Choroid plexus epithelial cell (primary cell): ENCODE measurements around the gene ATG9B.
A peak's percentile ranks its signal among the peaks of the same experiment; 100 is the strongest.
"Not testable (repeated sequence)": the region's sequence is repeated elsewhere in the genome, so short reads cannot be mapped to it uniquely, and the experiment has no call there.

Experiments used
- DNase-seq: peaks from one replicate; pipeline ENCODE4 v3.0.0-alpha.2; 2010; ENCODE audit warnings: low read depth
- H3K4me3 ChIP-seq: 2 replicates; pipeline ENCODE4 v1.5.1; 2011; ENCODE audit warnings: low read depth, mild to moderate bottlenecking, control low read depth, low read length, moderate library complexity
- TF ChIP-seq, protein P1 (sequence below): conservative IDR thresholded peaks from 2 replicates; pipeline ENCODE4 v1.5.1; 2011; ENCODE audit warnings: low read depth, mild to moderate bottlenecking, control low read depth, inconsistent platforms, low read length, moderate library complexity

The ATG9B gene

DNA sequence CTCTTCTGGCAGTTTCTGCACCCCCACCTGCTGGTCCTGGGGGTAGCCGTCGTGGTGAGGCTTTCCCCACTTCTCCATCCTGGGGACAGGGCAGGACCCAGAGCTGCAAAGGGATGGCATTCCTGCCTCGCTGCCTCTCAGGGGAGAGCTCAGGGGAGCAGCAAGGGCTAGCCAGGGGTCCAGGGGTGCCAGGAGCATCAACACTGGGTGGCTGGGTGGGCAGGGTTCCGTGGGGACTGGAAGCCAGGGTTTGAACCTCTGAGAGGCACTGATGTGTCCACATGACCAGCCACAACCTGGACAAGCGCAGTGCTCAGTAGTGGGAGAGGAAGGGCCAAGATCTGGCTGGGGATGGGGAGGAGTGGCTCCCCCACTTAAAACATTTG is 9.6 kb upstream of the ATG9B start:
- H3K4me3 ChIP-seq: no peak overlapping the region
- TF ChIP-seq, protein P1, sequence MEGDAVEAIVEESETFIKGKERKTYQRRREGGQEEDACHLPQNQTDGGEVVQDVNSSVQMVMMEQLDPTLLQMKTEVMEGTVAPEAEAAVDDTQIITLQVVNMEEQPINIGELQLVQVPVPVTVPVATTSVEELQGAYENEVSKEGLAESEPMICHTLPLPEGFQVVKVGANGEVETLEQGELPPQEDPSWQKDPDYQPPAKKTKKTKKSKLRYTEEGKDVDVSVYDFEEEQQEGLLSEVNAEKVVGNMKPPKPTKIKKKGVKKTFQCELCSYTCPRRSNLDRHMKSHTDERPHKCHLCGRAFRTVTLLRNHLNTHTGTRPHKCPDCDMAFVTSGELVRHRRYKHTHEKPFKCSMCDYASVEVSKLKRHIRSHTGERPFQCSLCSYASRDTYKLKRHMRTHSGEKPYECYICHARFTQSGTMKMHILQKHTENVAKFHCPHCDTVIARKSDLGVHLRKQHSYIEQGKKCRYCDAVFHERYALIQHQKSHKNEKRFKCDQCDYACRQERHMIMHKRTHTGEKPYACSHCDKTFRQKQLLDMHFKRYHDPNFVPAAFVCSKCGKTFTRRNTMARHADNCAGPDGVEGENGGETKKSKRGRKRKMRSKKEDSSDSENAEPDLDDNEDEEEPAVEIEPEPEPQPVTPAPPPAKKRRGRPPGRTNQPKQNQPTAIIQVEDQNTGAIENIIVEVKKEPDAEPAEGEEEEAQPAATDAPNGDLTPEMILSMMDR: no peak
- DNase-seq: no peak

DNA sequence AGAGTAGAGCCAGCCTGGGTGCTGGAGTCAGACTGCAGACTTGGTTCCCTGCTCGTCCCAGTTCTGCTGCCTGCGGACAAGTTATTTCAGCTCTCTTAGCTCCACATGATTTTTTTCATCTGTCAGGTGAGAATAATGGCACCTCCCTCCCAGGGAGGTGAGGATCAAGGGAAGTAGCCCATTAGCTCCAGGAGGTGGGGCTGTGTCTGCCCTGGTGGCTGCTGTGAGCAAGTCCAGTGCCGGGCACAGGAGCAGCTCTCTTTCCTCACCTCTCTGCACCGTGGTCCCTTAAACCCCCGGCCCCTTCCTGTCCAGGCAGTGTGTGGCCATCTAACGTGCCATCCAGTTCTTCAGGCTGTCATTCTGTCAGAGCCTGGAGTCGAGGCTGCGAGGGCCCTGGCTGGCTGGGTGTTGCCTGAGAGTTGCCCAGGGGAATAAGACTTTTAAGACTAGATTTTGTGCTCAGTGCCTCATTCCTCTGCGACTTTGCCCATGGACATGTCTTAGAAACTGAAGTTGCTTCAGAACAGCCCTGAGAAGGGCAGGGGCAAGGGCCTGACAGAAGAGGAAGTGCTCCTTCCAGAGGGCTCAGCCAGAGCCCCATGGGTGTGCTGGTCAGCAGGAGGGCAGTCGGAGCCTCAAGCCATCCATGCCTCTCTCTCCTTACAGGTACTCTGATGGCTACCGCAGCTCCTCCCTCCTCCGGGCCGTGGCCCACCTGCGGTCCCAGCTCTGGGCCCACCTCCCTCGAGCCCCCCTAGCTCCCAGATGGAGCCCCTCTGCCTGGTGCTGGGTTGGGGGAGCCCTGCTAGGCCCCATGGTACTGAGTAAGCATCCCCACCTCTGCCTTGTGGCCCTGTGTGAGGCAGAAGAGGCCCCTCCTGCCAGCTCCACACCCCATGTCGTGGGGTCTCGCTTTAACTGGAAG is 8.9 kb upstream of the ATG9B start:
- DNase-seq: no peak
- no peak overlapping the region for H3K4me3 ChIP-seq
- TF ChIP-seq, protein P1: peak; percentile 31

DNA sequence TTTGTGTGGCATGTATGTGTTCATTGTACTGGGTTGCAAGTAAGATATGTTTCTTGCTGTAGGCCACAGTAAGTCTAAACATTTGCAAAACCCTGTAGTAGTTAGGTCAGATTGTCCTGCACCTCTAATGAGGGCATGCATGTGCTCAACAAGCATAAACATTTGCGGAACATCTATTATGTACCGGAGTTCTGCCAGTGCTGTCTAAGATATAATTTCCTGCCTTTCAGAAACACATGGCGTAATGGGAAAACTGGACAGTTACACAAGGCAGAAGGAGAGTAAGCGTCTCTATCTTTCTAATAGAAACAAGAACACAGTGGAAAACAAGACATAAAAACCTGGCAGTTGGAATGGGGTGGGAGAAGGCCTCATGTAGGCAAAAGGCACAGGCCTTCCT is 6.7 kb upstream of the ATG9B start:
- TF ChIP-seq, protein P1: no peak
- DNase-seq: no peak
- no peak overlapping the region for H3K4me3 ChIP-seq

DNA sequence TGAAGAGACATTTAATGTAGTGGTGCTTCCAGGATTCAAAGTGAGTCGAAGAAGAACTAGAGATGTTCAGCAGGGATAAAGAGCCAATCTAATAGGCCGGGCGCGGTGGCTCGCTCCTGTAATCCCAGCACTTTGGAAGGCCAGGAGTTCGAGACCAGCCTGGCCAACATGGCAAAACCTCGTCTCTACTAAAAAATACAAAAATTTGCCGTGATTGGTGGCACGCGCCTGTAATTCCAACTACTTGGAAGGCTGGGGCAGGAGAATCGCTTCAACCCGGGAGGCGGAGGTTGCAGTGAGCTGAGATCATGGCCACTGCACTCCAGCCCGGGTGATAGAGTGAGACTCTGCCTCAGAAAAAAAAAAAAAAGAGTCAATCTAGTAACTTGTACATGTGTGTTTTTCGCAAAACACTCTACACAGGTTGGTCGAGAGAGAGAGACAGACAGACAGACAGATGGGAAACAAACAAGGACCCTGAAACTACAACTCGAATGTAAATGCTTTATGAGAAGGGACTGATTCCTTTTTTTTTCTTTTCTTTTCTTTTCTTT is 4.7 kb upstream of the ATG9B start:
- TF ChIP-seq, protein P1: no peak
- DNase-seq: no peak
- peak overlapping the region; percentile 93 for H3K4me3 ChIP-seq

DNA sequence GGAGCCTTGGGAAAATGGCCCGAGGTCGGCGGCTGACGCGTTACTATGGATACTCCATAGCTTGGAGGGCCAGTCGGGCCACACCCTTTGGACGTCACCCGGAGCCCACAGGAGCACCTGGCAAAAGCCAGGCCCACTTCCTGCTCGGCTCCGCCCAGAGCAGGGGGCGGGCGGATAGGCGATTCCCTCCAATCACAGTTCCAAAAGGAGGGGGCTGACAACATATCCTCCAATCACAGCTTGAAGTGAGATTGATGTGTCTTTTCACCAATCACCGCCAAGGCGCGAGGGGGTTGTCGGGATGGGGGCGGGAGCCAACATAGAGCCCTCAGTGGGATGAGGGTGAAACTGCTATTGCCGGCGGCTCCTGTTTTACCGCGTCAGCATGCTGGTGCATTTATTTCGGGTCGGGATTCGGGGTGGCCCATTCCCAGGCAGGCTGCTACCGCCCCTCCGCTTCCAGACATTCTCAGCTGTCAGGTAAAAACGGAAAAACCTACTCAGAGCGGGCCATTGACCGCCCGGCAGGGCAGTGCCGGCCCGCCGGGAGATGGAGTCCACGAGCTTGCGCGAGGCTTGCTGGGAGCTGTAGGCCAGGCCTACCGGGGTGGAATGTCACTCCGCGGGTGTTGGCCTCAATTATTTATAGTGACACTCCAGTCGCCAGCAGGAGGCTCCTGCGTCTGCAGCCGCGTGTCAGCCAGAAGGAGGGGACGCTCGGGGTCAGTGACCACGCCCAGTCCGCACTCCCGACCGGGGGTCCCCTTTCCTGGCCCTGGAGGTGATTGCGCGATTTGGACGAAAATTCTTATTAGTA is 4.0 kb upstream of the ATG9B start, which contains the start of gene ABCB8:
Gene ABCB8 (plus strand): TSS at position 320 of the 817 bp plus-strand sequence. CDS start 66 bp downstream, at position 386.
- TF ChIP-seq, protein P1: peak; percentile 53
- DNase-seq: peak; percentile 99
- H3K4me3 ChIP-seq: peak within 1 kb of the TSS; percentile 93

DNA sequence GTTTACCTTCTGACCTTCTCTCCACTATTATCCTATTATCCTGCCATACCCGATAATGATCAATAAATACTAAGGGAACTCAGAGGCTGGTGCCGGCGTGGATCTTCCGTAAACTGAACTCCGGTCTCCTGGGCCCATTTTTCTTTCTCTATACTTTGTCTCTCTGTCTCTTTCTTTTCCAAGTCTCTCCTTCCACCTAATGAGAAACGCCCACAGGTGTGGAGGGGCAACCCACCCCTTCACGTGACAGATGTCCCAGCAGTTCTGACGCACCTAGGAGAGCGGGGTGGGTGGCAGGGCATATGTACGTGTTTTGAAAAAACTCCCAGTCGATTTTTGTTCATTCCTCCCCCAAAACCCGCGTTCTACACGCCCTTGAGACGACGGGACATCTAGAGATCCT is 3.4 kb upstream of the ATG9B start:
- peak overlapping the region; percentile 60 for H3K4me3 ChIP-seq
- DNase-seq: not testable (repeated sequence)

DNA sequence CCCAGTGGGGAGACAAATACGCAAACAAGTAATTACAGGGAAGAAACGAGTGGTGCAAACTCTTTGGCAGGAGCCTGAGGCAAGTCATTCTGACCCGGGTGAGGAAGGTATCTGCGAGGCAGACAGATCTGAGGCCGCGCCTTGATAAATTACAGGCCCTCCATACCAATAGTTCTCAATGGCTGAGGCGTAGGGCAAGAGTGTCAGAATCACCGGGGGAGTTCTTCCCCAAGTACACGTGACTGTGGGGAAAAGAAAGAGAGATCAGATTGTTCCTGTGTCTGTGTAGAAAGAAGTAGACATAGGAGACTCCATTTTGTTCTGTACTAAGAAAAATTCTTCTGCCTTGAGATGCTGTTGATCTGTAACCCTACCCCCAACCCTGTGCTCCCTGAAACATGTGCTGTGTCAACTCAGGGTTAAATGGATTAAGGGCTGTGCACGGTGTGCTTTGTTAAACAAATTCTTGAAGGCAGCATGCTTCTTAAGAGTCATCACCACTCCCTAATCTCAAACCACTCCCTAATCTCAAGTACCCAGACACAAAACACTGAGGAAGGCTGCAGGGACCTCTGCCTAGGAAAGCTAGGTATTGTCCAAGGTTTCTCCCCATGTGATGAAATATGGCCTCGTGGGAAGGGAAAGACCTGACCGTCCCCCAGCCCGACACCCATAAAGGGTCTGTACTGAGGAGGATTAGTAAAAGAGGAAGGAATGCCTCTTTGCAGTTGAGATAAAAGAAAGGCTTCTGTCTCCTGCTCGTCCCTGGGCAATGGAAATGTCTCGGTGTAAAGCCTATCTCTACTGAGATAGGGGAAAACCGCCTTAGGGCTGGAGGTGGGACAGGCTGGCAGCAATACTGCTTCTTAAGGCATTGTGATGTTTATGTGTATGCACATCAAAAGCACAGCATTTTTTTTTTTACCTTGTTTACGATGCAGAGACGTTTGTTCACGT is 2.8 kb upstream of the ATG9B start:
- DNase-seq, H3K4me3 ChIP-seq: not testable (repeated sequence)
